ENCODE results near the gene FRMD4B.
"Not testable (repeated sequence)": the region's sequence is repeated elsewhere in the genome, so short reads cannot be mapped to it uniquely, and the experiment has no call there.

FRMD4B gene

DNA sequence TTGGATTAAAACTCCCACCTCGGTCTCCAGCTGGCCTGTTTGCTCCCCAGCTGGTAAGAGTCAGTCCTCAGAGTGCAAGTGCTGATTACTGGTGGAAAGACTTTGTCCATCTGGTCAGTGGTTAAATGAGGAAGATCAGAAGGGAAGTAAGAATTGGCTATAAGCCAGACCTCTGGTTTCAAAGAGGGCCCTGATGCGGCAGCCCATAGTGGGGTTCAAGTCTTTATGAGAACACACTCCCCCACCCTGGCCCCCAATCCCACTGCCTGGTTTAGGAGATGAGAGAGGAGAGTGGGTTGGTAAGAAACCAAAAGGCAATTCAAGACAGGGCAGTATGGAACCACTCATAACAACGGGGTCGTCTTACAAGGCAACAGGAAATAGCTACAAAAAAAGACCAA is 65.0 kb downstream of the FRMD4B start:
- no peak for DNase-seq

DNA sequence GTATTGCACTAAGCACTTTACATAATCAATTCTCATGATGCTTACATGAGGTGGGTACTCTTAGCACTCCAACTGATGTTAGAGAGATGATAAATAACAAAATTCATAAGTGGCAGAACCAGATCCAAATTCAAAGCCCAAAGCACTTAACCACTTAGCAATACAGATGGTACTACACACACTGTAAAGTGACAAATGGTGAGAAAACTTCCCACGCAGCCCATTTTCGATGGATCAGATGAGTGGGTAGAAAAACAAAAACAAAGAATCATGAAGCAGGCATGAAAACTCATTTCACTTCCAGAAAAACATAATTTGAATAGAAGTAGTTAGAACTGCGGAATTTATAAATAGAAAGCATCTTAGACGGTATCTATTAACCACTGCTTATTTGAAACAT is 66.2 kb downstream of the FRMD4B start:
- no peak for DNase-seq

- no peak for DNase-seq
These were observed 67.5 kb downstream of the FRMD4B start for GRCh38 chr3:69318410-69318809.

DNA sequence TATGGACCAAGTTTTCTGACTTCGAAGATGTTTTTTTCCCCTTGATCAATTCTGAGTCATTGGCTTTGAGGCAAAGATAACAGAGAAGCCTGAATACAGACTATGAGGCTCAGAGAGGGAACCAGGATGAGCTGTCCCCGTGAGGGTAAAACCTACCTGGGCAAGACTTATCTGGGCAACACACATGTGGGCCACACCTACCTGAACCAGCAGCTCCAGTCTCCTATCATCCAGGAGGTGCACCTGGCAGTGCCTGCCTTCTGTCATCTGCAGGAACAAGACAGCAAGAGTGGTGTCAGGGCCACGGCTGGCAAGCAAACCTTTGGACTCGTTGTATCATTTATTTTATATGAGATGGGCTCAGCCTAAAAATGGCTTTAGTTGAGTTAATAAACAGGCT is 72.6 kb downstream of the FRMD4B start:
- DNase-seq: no peak

- DNase-seq: no peak
These were observed 76.1 kb downstream of the FRMD4B start for GRCh38 chr3:69309814-69310213.

GRCh38 chr3:69306239-69307185 is 79.4 kb downstream of the FRMD4B start:
- DNase-seq: no peak

GRCh38 chr3:69305011-69305410 is 80.9 kb downstream of the FRMD4B start:
- no peak for DNase-seq

GRCh38 chr3:69304396-69304795 is 81.5 kb downstream of the FRMD4B start:
- DNase-seq: no peak

- DNase-seq: no peak
These were observed 85.6 kb downstream of the FRMD4B start for GRCh38 chr3:69300296-69300695.

DNA sequence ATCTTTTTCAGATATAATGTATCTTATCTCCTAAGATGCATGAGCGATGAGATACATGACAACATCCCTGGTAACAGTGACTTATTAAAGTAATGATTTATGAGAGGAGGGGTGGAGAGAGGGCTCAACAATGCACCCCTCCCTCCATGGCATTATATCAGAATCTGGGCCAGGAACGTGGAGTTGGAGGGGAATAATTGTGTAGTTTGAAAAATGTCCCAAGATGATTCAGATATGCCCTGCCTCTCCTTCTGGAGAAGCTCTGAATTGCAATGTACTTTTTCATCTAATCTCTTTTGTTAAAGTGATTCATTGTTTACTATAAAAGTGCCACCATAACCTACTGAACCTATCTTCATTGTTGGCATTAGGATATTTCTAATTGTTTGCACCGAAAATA is 86.5 kb downstream of the FRMD4B start:
- no peak for DNase-seq

DNA sequence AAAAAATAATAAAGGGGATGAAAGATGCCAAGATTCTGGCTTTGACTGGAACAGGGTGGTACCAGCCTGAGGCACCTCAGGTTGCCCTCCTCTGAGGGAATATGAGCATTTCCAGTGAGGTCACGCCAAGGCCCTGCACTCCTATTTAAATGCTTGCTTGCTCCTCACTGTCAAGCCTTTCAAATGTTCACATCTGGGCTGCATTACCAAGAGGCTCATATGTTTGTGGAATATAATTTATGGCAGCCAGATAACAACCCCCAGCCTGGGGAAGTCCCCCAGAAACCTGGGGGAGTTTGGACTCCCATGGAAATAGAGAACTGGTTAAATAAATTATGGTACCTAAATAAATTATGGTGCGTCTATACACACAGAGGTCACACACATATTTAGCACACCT is 88.4 kb downstream of the FRMD4B start:
- no peak for DNase-seq

DNA sequence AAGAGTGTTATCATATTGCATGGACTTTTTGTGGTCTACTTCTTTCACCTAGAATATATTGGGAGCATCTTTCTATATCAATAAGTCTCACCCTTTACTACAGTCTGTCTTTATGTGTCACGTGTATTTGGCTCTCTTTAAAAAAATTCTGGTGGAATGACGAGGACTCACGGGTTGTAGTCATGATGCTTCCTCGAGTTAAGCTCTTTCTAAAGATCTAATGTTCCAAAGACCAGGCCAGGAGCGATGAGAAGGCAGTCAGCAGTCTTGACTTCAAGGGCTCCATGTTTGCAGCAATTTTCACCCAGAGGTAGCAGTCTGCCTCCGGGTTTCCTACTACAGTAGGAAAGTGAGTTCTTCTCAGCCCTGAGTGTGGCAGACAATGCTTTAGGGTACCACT is 88.9 kb downstream of the FRMD4B start:
- no peak for DNase-seq

- no peak for DNase-seq
These were observed 91.7 kb downstream of the FRMD4B start for GRCh38 chr3:69294014-69294766.

DNA sequence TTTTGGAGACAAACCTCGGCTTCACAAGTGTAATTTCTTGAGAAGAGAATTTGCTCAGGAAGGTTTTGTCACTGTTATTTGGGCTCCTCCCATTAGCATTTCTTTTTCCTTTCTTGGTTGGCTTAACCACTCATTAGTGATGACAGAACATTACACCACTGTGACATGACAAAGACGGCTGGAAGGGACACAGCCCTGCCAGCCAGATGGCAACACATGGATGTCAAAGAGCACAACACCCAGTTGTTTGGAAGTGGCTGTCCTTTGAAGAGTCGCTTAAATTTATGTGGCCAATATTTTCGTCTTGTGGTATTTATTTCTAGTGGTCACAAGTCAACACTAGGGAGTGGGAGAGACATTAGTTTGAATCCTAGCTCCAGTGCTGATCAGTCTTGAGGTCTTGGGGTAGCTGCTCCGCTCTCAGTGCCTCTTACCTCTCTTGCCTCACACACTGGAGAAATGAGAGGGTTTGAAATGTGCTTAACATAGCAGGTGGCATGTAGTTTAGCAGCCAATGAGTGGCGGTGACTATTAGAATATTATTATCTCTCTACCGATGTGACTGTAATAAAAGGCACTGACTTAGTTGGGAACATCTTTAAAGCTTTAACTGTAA is 92.8 kb downstream of the FRMD4B start:
- DNase-seq: no peak

DNA sequence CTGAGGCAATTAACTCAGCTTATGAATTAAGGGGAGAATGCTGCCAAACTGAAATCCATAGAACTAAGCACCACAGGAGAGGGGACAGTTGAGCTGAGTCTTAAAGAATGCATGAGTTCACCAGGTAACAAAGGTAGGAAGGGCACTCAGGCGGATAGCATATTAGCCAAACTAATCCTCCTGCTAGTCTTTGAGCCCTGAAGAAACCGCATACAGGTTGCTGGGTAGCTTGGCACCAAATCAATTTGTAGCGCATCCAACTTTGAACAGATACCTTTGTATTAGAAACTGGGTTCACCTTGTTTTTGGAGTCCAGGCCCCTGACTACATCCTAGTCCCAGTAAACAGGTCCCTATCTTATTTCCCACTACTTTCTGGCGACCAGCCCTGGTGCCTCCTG is 93.7 kb downstream of the FRMD4B start:
- DNase-seq: no peak

GRCh38 chr3:69290430-69290829 is 95.5 kb downstream of the FRMD4B start:
- DNase-seq: no peak

- no peak for DNase-seq
These were observed 95.9 kb downstream of the FRMD4B start for GRCh38 chr3:69290006-69290405.

- no peak for DNase-seq
These were observed 97.6 kb downstream of the FRMD4B start for GRCh38 chr3:69288161-69288895.

DNA sequence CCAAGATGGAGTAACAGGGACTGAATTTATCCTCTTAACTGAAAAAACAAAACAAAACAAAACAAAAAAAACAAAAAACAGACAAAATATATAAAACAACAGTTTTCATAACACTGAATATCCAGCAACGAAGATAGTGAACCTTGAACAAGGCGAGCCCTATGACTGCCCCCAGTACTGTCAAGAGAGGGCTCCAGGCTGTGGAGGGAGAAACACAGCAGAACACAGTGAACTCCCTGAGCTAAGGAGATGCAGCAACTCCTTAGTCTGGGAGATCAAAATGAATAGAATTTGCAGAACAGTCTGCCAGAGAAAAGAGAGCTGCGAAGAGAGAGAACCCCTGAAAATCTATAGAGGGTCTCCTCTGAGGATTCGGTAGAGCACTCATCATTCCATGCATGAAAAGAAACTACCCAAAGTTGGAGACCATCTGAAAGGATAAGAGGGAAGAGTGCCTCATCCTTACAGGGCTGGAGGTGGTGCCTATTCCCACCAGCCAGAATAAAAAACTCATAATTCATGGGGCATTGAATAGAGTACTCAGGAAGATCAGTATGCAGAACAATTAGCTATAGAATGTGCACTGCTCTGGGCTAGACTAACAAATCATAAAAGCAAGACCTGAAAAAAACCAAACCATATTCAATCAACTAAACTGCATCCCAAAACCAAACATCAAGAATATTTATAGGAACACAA is 101.8 kb downstream of the FRMD4B start:
- no peak for DNase-seq

GRCh38 chr3:69283496-69283895 is 102.4 kb downstream of the FRMD4B start:
- no peak for DNase-seq

GRCh38 chr3:69282181-69282580 is 103.7 kb downstream of the FRMD4B start:
- DNase-seq: no peak

DNA sequence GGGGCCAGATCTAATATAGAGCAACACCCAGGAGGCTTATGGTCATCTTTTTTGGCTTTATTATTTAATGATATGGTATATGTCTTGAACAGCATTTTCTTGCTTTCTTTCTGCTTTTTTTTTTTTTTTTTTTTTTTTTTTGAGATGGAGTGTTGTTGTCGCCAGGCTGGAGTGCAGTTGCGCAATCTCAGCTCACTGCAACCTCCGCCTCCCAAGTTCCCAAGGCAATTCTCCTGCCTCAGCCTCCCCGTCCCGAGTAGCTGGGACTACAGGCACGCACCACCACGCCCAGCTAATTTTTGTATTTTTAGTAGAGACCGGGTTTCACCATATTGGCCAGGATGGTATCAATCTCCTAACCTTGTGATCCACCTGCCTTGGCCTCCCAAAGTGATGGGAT is 108.5 kb downstream of the FRMD4B start:
- DNase-seq: not testable (repeated sequence)
